ENCODE data around the gene STK36.

- TF ChIP-seq CTCF (conservative IDR thresholded peaks at IDR 0.05; ENCODE audit: low read length) (no peak), EZH2phosphoT487 (IDR thresholded peaks at IDR 0.05; ENCODE audit: borderline replicate concordance, low read depth, low read length) (no peak)
Measured at GRCh38 chr2:218708086-218708485, 36.2 kb downstream of the STK36 start.
